ENCODE results near the gene CDH11. TPM values are rescaled to one million over a fixed set of nuclear protein-coding genes. Genes with fewer than 3 reads are reported as not detected.

Gene CDH11
- total RNA-seq, 1 donor from 2014 or later: 42.6 TPM

- Mint-ChIP-seq H3K27me3 (ENCODE audit: unreplicated experiment) (no peaks in the 10 kb centered on the region), H3K9me3 (ENCODE audit: unreplicated experiment) (no peaks in the 10 kb centered on the region), H3K36me3 (ENCODE audit: low read depth, unreplicated experiment) (no peaks in the 10 kb centered on the region), H3K4me3 (ENCODE audit: unreplicated experiment) (no peak overlapping the region), H3K4me1 (ENCODE audit: unreplicated experiment) (no peaks in the 10 kb centered on the region), H3K27ac (ENCODE audit: unreplicated experiment) (no peak overlapping the region)
- no peak for TF ChIP-seq CTCF (IDR thresholded peaks at IDR 0.05; ENCODE audit: unreplicated experiment)
- DNase-seq (ENCODE audit: low spot score): no peak
Observed at GRCh38 chr16:64900517-64900916, 221.3 kb downstream of the CDH11 start.

DNA sequence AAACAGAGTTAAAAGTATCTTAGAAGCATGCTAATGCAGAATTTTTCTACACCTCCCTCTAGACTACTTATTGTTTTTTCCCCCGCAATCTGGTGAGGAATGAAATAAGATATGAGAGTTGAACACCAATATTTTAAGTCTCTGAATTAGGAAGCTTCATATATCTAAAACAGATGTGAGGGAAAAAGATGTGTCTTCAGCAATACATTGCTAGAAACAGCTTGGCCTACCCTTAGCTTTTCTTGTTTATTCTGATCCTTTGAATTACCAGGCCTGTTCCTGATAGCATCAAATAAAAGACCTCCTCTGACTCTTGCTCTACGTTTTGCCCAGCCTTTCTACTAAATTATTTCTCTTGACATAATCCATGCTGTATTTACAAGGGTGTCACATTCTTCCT, 221.8 kb downstream of the CDH11 start:
- Mint-ChIP-seq H3K27ac (ENCODE audit: unreplicated experiment) (no peak overlapping the region), H3K4me3 (ENCODE audit: unreplicated experiment) (no peak overlapping the region), H3K27me3 (ENCODE audit: unreplicated experiment) (no peaks in the 10 kb centered on the region), H3K4me1 (ENCODE audit: unreplicated experiment) (no peaks in the 10 kb centered on the region), H3K9me3 (ENCODE audit: unreplicated experiment) (no peaks in the 10 kb centered on the region), H3K36me3 (ENCODE audit: low read depth, unreplicated experiment) (no peaks in the 10 kb centered on the region)
- DNase-seq (ENCODE audit: low spot score): no peak
- no peak for TF ChIP-seq CTCF (IDR thresholded peaks at IDR 0.05; ENCODE audit: unreplicated experiment)

GRCh38 chr16:64898159-64898558, 223.7 kb downstream of the CDH11 start:
- no peaks in the 10 kb centered on the region for H3K9me3 Mint-ChIP-seq (ENCODE audit: unreplicated experiment)
- no peaks in the 10 kb centered on the region for H3K27me3 Mint-ChIP-seq (ENCODE audit: unreplicated experiment)
- H3K36me3 Mint-ChIP-seq (ENCODE audit: low read depth, unreplicated experiment): no peaks in the 10 kb centered on the region
- no peak for TF ChIP-seq CTCF (IDR thresholded peaks at IDR 0.05; ENCODE audit: unreplicated experiment)
- H3K4me1 Mint-ChIP-seq (ENCODE audit: unreplicated experiment): no peaks in the 10 kb centered on the region
- no peak for DNase-seq (ENCODE audit: low spot score)
- no peak overlapping the region for H3K4me3 Mint-ChIP-seq (ENCODE audit: unreplicated experiment)
- H3K27ac Mint-ChIP-seq (ENCODE audit: unreplicated experiment): no peak overlapping the region

Data from endothelial cell (in vitro differentiated cells).